SK-N-SH treated with all-trans-retinoic acid at 6 μM for 48 hours (cell line): ENCODE data around the gene CCDC30.

Experiments
- ARNTL ChIP-seq: fragments of 450-650 bp; formaldehyde crosslinking; IDR thresholded peaks from 2 replicates; pipeline ENCODE4 v1.5.0; 2020; ENCODE audit warnings: low read depth, mild to moderate bottlenecking, moderate library complexity, borderline replicate concordance
- CSRNP3 ChIP-seq: fragments of 250-450 bp; sonication (Bioruptor Pico); IDR thresholded peaks from 2 replicates; pipeline ENCODE4 v1.5.1; 2021; ENCODE audit warnings: mild to moderate bottlenecking, moderate library complexity
- SNAI2 ChIP-seq: fragments of 250-450 bp; sonication (Bioruptor Pico); IDR thresholded peaks from 2 replicates; pipeline ENCODE4 v1.5.0; 2020; ENCODE audit warnings: mild to moderate bottlenecking, moderate library complexity
- TCF4 ChIP-seq: fragments of 250-450 bp; sonication (Bioruptor Pico); IDR thresholded peaks from 2 replicates; pipeline ENCODE4 v1.8.0; 2021; ENCODE audit warnings: mild to moderate bottlenecking, moderate library complexity, borderline replicate concordance
- ZNF565 ChIP-seq: fragments of 450-650 bp; formaldehyde crosslinking; conservative IDR thresholded peaks from 2 replicates; pipeline ENCODE4 v1.5.0; 2020; ENCODE audit warnings: low read depth, mild to moderate bottlenecking, moderate library complexity
- ZNF70 ChIP-seq: fragments of 450-650 bp; formaldehyde crosslinking; IDR thresholded peaks from 2 replicates; pipeline ENCODE4 v1.5.0; 2020; ENCODE audit warnings: mild to moderate bottlenecking, moderate library complexity
- TF ChIP-seq, protein P1 (sequence below): fragments of 250-450 bp; sonication (Bioruptor Pico); IDR thresholded peaks from 2 replicates; pipeline ENCODE4 v1.8.0; 2020; ENCODE audit warnings: mild to moderate bottlenecking, moderate library complexity, borderline replicate concordance

GRCh38 chr1:42431514-42431913 is 31.6 kb upstream of the CCDC30 start:
- TF ChIP-seq SNAI2 (no peak), ARNTL (CRISPR knock-in tag) (no peak), ZNF70 (no peak), ZNF565 (CRISPR knock-in tag) (no peak), TCF4 (CRISPR knock-in tag) (no peak), CSRNP3 (CRISPR knock-in tag) (no peak)
- TF ChIP-seq, protein P1, sequence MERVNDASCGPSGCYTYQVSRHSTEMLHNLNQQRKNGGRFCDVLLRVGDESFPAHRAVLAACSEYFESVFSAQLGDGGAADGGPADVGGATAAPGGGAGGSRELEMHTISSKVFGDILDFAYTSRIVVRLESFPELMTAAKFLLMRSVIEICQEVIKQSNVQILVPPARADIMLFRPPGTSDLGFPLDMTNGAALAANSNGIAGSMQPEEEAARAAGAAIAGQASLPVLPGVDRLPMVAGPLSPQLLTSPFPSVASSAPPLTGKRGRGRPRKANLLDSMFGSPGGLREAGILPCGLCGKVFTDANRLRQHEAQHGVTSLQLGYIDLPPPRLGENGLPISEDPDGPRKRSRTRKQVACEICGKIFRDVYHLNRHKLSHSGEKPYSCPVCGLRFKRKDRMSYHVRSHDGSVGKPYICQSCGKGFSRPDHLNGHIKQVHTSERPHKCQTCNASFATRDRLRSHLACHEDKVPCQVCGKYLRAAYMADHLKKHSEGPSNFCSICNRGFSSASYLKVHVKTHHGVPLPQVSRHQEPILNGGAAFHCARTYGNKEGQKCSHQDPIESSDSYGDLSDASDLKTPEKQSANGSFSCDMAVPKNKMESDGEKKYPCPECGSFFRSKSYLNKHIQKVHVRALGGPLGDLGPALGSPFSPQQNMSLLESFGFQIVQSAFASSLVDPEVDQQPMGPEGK (CRISPR knock-in tag) = no peak
